Activated CD8-positive, alpha-beta T cell treated with anti-CD3 and anti-CD28 coated beads, Interleukin-2, amount 10 ng/mL, durations not matched to agents 7 days and 5 days (primary cell): ENCODE data around the gene VAPB. TPM values are rescaled to one million over a fixed set of nuclear protein-coding genes. Genes with fewer than 3 reads are reported as not detected.
"Not testable (repeated sequence)": the region's sequence is repeated elsewhere in the genome, so short reads cannot be mapped to it uniquely, and the experiment has no call there.

ENCODE experiments used
- ATAC-seq: fragments of 150-1000 bp; cut with Tn5 transposase; one replicate; pipeline ENCODE4 v1.10.0; 2021; ENCODE audit warnings: moderate library complexity
- CTCF ChIA-PET: fragments of 350-600 bp; sonication (Branson Sonifier 250); formaldehyde crosslinking; loops from one replicate; lab custom pipeline; 2021; ENCODE audit warnings: antibody characterized with exemption; lab: Charles Lee
- POLR2A ChIA-PET: fragments of 350-600 bp; sonication (Branson Sonifier 250); formaldehyde crosslinking; loops from one replicate; lab custom pipeline; 2021; ENCODE audit warnings: antibody characterized with exemption; lab: Charles Lee
- DNase-seq: peaks from one replicate; pipeline ENCODE4 v3.0.0-alpha.2; 2020
- H3K27ac Mint-ChIP-seq: one replicate; pipeline ENCODE4 v1.8.0; 2021; ENCODE audit warnings: mild to moderate bottlenecking, mixed read lengths
- H3K27me3 Mint-ChIP-seq: one replicate; pipeline ENCODE4 v1.8.0; 2021; ENCODE audit warnings: low read depth, mixed read lengths
- H3K36me3 Mint-ChIP-seq: one replicate; pipeline ENCODE4 v1.8.0; 2021; ENCODE audit warnings: low read depth, mixed read lengths
- H3K4me1 Mint-ChIP-seq: one replicate; pipeline ENCODE4 v1.8.0; 2021; ENCODE audit warnings: low read depth, mixed read lengths
- H3K4me3 Mint-ChIP-seq: one replicate; pipeline ENCODE4 v1.8.0; 2021; ENCODE audit warnings: mild to moderate bottlenecking, mixed read lengths
- H3K9me3 Mint-ChIP-seq: one replicate; pipeline ENCODE4 v1.8.0; 2022; ENCODE audit warnings: mixed read lengths; ENCODE audit not compliant: insufficient read depth
- total RNA-seq, 2 experiments: library from RNA; stranded (reverse); gene quantifications; one replicate each; pipeline ENCODE4 v1.2.3, GENCODE V29; 2021

VAPB gene
- total RNA-seq, 2 experiments from 2014 or later, result 34.5 to 36.8 TPM

- Mint-ChIP-seq H3K4me3 (no peak overlapping the region), H3K36me3 (peaks cover 25% of the 10 kb centered on the region), H3K27me3 (no peaks in the 10 kb centered on the region), H3K9me3 (no peaks in the 10 kb centered on the region), H3K27ac (no peak overlapping the region), H3K4me1 (no peaks in the 10 kb centered on the region)
- DNase-seq, result no peak
- POLR2A ChIA-PET, result no interaction called here
- CTCF ChIA-PET, result interaction anchor here (1.3 to 1.5 kb wide), 2 partner anchors 26 to 477 kb away, joined by 3 read pairs; partner anchors contain the start of gene VAPB
- no peak for ATAC-seq
Measured at GRCh38 chr20:58362970-58363369, 26.1 kb upstream of the VAPB start.

GRCh38 chr20:58366866-58367265 is 22.2 kb upstream of the VAPB start:
- Mint-ChIP-seq H3K4me3 (no peak overlapping the region), H3K36me3 (peaks cover 8% of the 10 kb centered on the region), H3K27me3 (no peaks in the 10 kb centered on the region), H3K4me1 (no peaks in the 10 kb centered on the region), H3K9me3 (no peaks in the 10 kb centered on the region), H3K27ac (no peak overlapping the region)
- POLR2A ChIA-PET, result no interaction called here
- ATAC-seq (no peak), DNase-seq (no peak)
- CTCF ChIA-PET, result interaction anchor here (0.7 to 1.5 kb wide), 2 partner anchors 132 to 470 kb away, joined by 3 read pairs; no protein-coding TSS in a partner anchor

DNA sequence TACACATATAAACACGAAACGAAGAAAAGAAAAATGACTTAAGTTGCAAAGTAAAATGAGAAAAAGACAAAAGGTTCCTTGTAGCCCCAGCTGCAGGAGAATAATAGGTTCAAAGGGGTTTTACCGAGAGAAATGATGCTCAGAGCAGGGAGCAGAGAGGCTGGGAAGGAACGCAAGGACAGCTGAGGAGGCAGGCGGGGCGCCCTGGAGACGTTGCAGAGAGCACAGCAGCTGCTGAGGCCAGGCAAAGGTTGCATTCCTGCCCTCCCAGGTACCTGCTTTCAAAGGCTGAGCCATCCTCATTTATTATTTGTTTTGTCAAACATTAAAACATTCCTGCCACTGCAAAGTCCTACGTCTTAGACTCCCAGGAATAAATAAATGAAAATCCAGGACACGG is 16.2 kb upstream of the VAPB start:
- no peaks in the 10 kb centered on the region for H3K9me3 Mint-ChIP-seq
- ChIA-PET POLR2A (no interaction called here), CTCF (no interaction called here)
- H3K4me1 Mint-ChIP-seq, result no peaks in the 10 kb centered on the region
- H3K27me3 Mint-ChIP-seq, result peaks cover 14% of the 10 kb centered on the region
- ATAC-seq (no peak), DNase-seq (no peak)
- no peak overlapping the region for H3K4me3 Mint-ChIP-seq
- H3K36me3 Mint-ChIP-seq, result no peaks in the 10 kb centered on the region
- no peak overlapping the region for H3K27ac Mint-ChIP-seq

- H3K36me3 Mint-ChIP-seq, POLR2A ChIA-PET, ATAC-seq, H3K27ac Mint-ChIP-seq, H3K9me3 Mint-ChIP-seq, DNase-seq, CTCF ChIA-PET, H3K4me3 Mint-ChIP-seq, H3K4me1 Mint-ChIP-seq: not testable (repeated sequence)
- peaks cover 18% of the 10 kb centered on the region for H3K27me3 Mint-ChIP-seq
Measured at GRCh38 chr20:58373296-58373695, 15.7 kb upstream of the VAPB start.

DNA sequence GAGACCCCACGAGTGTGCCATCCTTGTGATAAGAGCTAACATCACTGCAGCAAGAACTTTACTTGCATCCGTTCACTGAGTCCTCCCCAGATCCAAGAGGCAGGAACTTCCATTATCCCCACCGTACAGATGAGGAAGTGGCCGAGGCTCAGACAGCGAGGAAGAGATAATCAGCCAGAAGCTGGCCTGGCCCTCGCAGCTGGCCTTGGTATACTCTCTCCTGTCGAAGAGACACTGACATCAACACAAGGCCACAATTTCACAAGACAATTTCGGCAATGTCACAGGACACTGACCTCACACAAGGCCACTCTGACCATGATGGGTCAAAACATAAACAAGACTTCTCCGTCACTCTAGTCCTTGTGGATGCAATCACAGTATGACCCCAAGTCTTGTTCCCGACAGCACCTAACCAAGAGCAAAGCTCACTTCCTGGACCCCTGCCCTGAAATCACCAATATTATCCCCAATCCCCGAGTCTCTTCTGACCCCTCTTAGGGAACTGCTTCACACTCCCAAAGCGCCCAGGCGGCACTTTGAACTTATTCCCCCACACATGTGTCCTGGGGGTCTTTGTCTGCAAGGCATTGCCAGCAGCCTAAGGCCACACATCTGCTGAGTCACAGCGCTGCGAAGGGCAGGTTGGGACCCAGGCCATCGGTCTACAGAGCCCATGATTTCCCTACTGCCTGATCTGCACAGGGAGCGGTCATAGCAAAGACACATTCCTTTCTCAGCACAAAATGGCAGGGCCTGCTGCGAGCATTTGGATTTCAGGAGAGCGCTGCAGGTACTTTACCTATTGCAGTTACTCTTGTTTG is 14.8 kb upstream of the VAPB start:
- Mint-ChIP-seq H3K4me3 (no peak overlapping the region), H3K36me3 (no peaks in the 10 kb centered on the region), H3K27me3 (peaks cover 25% of the 10 kb centered on the region), H3K4me1 (no peaks in the 10 kb centered on the region), H3K27ac (no peak overlapping the region), H3K9me3 (no peaks in the 10 kb centered on the region)
- DNase-seq (no peak), ATAC-seq (no peak)
- ChIA-PET CTCF (no interaction called here), POLR2A (no interaction called here)

DNA sequence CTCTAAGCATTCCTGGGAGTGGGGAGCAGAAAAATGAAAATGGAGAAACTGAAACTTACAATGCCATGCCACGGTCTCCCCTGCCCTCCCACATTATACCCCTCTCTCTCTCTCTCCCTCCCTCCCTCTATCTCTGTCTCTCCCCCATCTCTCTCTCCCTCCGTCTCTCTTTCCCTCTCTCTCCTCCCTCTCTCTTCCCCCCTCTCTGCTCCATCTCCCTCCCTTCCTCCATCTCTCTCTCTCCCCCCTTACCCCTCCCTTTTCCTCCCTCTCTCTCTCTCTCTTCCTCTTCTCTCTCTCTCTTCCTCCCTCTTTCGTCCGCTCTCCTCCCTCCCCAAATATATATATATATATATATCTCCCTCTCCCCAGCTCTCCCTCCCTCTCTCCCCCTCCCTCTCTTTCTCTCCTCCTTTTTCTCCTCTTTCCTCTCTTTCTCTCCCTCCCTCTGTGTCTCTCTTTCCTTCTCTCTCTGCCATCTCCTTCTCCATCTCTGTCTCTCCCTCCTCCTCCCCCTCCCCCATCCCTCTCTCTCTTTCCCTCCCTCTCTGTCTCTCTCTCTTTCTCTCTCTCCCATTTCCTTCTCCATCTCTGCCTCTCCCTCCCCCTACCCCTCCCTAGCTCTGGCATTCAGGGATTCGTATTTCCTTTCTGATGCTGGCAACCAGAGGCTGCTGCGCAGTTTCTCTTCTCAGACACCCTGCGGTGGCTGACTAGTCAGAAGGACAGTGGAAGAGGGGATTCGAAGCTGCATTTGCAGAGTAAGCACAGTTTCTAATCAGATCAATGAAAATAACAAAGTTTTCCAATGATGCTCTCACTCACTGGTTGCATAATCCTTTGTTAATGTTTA is 13.9 kb upstream of the VAPB start:
- DNase-seq (no peak), ATAC-seq (no peak)
- Mint-ChIP-seq H3K36me3 (no peaks in the 10 kb centered on the region), H3K4me1 (no peaks in the 10 kb centered on the region), H3K9me3 (no peaks in the 10 kb centered on the region), H3K27ac (no peak overlapping the region), H3K27me3 (peaks cover 26% of the 10 kb centered on the region), H3K4me3 (no peak overlapping the region)
- ChIA-PET CTCF (no interaction called here), POLR2A (no interaction called here)

GRCh38 chr20:58375759-58376352 is 13.2 kb upstream of the VAPB start:
- DNase-seq (no peak), ATAC-seq (no peak)
- POLR2A ChIA-PET, result no interaction called here
- Mint-ChIP-seq H3K9me3 (no peaks in the 10 kb centered on the region), H3K4me1 (no peaks in the 10 kb centered on the region), H3K36me3 (no peaks in the 10 kb centered on the region), H3K4me3 (no peak overlapping the region), H3K27ac (no peak overlapping the region), H3K27me3 (peaks cover 26% of the 10 kb centered on the region)
- CTCF ChIA-PET, result interaction anchor here (0.6 to 1.4 kb wide), 2 partner anchors 142 to 152 kb away, joined by 3 to 4 read pairs; no protein-coding TSS in a partner anchor

DNA sequence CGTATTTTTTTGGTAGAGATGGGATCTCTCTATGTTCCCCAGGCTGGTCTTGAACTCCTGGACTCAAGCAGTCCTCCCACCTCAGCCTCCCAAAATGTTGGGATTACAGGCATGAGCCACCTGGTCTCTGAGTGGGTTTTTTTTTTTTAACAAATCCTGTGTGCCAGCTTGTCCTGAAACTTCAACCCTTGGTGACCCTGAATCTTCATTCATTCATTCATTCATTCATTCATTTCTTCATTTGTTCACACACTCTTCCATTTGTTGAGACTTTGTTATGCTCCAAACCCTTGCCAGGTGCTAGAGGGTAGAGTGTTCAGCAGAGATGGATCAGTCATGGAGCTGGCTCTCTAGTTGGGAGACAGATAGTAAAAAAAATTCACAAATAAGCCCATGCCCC is 12.0 kb upstream of the VAPB start:
- H3K27ac Mint-ChIP-seq, result no peak overlapping the region
- DNase-seq (no peak), ATAC-seq (no peak)
- H3K36me3 Mint-ChIP-seq, result peaks cover 2% of the 10 kb centered on the region
- ChIA-PET CTCF (interaction anchor here (1.4 kb wide), 1 partner anchor 143 kb away, joined by 3 read pairs; no protein-coding TSS in a partner anchor), POLR2A (interaction anchor here (1.0 kb wide), 1 partner anchor 22 kb away, joined by 4 read pairs; no protein-coding TSS in a partner anchor)
- H3K4me3 Mint-ChIP-seq, result no peak overlapping the region
- H3K9me3 Mint-ChIP-seq, result peaks cover 7% of the 10 kb centered on the region
- no peaks in the 10 kb centered on the region for H3K4me1 Mint-ChIP-seq
- peaks cover 29% of the 10 kb centered on the region for H3K27me3 Mint-ChIP-seq

GRCh38 chr20:58377766-58378401 is 11.1 kb upstream of the VAPB start:
- Mint-ChIP-seq H3K9me3 (peaks cover 7% of the 10 kb centered on the region), H3K4me3 (no peak overlapping the region), H3K36me3 (peaks cover 2% of the 10 kb centered on the region), H3K4me1 (no peaks in the 10 kb centered on the region), H3K27ac (no peak overlapping the region), H3K27me3 (peaks cover 29% of the 10 kb centered on the region)
- ChIA-PET POLR2A (interaction anchor here (0.6 kb wide), 1 partner anchor 186 kb away, joined by 3 read pairs; no protein-coding TSS in a partner anchor), CTCF (interaction anchor here (1.2 kb wide), 1 partner anchor 140 kb away, joined by 3 read pairs; no protein-coding TSS in a partner anchor)
- no peak for ATAC-seq
- DNase-seq, result no peak

- H3K27me3 Mint-ChIP-seq, result peaks cover 31% of the 10 kb centered on the region
- CTCF ChIA-PET, result interaction anchor here (1.2 kb wide), 1 partner anchor 141 kb away, joined by 3 read pairs; no protein-coding TSS in a partner anchor
- no peak overlapping the region for H3K27ac Mint-ChIP-seq
- no peaks in the 10 kb centered on the region for H3K4me1 Mint-ChIP-seq
- no peak overlapping the region for H3K4me3 Mint-ChIP-seq
- H3K36me3 Mint-ChIP-seq, result peaks cover 2% of the 10 kb centered on the region
- no peak for DNase-seq
- H3K9me3 Mint-ChIP-seq, result peaks cover 7% of the 10 kb centered on the region
- POLR2A ChIA-PET, result no interaction called here
- no peak for ATAC-seq
Measured at GRCh38 chr20:58378704-58379103, 10.3 kb upstream of the VAPB start.

GRCh38 chr20:58381627-58382026 is 7.4 kb upstream of the VAPB start:
- Mint-ChIP-seq H3K4me1 (no peaks in the 10 kb centered on the region), H3K27ac (no peak overlapping the region), H3K9me3 (peaks cover 7% of the 10 kb centered on the region), H3K36me3 (peaks cover 2% of the 10 kb centered on the region), H3K4me3 (no peak overlapping the region), H3K27me3 (peaks cover 29% of the 10 kb centered on the region)
- CTCF ChIA-PET, result no interaction called here
- ATAC-seq (no peak), DNase-seq (no peak)
- POLR2A ChIA-PET, result no interaction called here
